NCI-H1436 treated with DMSO at 0.1 percent for 48 hours (cell line): ENCODE data around the gene PREP.
"Not testable (repeated sequence)": the region's sequence is repeated elsewhere in the genome, so short reads cannot be mapped to it uniquely, and the experiment has no call there.

Experiments
- DNase-seq: peaks from one replicate; lab custom pipeline; 2025; lab: John Stamatoyannopoulos, UW

Gene PREP

GRCh38 chr6:105269390-105269789 lies 133.5 kb downstream of the PREP start:
- no peak for DNase-seq

GRCh38 chr6:105263685-105264610 lies 138.9 kb downstream of the PREP start:
- no peak for DNase-seq

- peak; percentile 46 for DNase-seq
These were observed 142.7 kb downstream of the PREP start for GRCh38 chr6:105259913-105260889.

GRCh38 chr6:105258816-105259215 lies 144.1 kb downstream of the PREP start:
- DNase-seq = no peak

- no peak for DNase-seq
These were observed 145.5 kb downstream of the PREP start for GRCh38 chr6:105257340-105257739.

- DNase-seq = no peak
These were observed 146.3 kb downstream of the PREP start for GRCh38 chr6:105256619-105257018.

GRCh38 chr6:105253787-105254186 lies 149.1 kb downstream of the PREP start:
- DNase-seq = no peak

- no peak for DNase-seq
These were observed 151.2 kb downstream of the PREP start for GRCh38 chr6:105251689-105252088.

GRCh38 chr6:105250533-105250932 lies 152.3 kb downstream of the PREP start:
- DNase-seq = no peak

- no peak for DNase-seq
These were observed 159.4 kb downstream of the PREP start for GRCh38 chr6:105243487-105243886.

GRCh38 chr6:105235155-105235554 lies 167.7 kb downstream of the PREP start:
- no peak for DNase-seq

- DNase-seq = not testable (repeated sequence)
These were observed 171.1 kb downstream of the PREP start for GRCh38 chr6:105231771-105232170.
